HG03342 (cell line): ENCODE results near the gene TNFRSF21.
"Not testable (repeated sequence)": the region's sequence is repeated elsewhere in the genome, so short reads cannot be mapped to it uniquely, and the experiment has no call there.

Source experiments
- ATAC-seq: cut with Tn5 transposase; IDR thresholded peaks from one replicate; pipeline ENCODE4 v1.9.1; 2021; ENCODE audit warnings: mild to moderate bottlenecking, moderate library complexity; ENCODE audit not compliant: unreplicated experiment

The TNFRSF21 gene

GRCh38 chr6:47323321-47323720 lies 13.6 kb upstream of the TNFRSF21 start:
- ATAC-seq: no peak

- no peak for ATAC-seq
These were observed 11.9 kb upstream of the TNFRSF21 start for GRCh38 chr6:47321577-47321976.

- ATAC-seq: no peak
These were observed 10.2 kb upstream of the TNFRSF21 start for GRCh38 chr6:47319867-47320266.

GRCh38 chr6:47319382-47319781 lies 9.7 kb upstream of the TNFRSF21 start:
- ATAC-seq: no peak

- ATAC-seq: no peak
These were observed 8.7 kb upstream of the TNFRSF21 start for GRCh38 chr6:47318236-47318989.

GRCh38 chr6:47315181-47315580 lies 5.5 kb upstream of the TNFRSF21 start:
- ATAC-seq: not testable (repeated sequence)

GRCh38 chr6:47310131-47310480 lies 401 bp upstream of the TNFRSF21 start:
- no peak for ATAC-seq

- peak; percentile 9 for ATAC-seq
These were observed 984 bp downstream of the TNFRSF21 start for GRCh38 chr6:47308552-47309290.

- ATAC-seq: no peak
These were observed 1.5 kb downstream of the TNFRSF21 start for GRCh38 chr6:47308198-47308517.

- no peak for ATAC-seq
These were observed 2.1 kb downstream of the TNFRSF21 start for GRCh38 chr6:47307362-47308197.

GRCh38 chr6:47306887-47307286 lies 2.8 kb downstream of the TNFRSF21 start:
- ATAC-seq: no peak

GRCh38 chr6:47303861-47304260 lies 5.8 kb downstream of the TNFRSF21 start:
- ATAC-seq: no peak

- no peak for ATAC-seq
These were observed 6.4 kb downstream of the TNFRSF21 start for GRCh38 chr6:47303342-47303741.

- ATAC-seq: no peak
These were observed 7.7 kb downstream of the TNFRSF21 start for GRCh38 chr6:47302043-47302442.

GRCh38 chr6:47301441-47301840 lies 8.3 kb downstream of the TNFRSF21 start:
- no peak for ATAC-seq

- ATAC-seq: no peak
These were observed 9.3 kb downstream of the TNFRSF21 start for GRCh38 chr6:47300417-47300816.

GRCh38 chr6:47299965-47300364 lies 9.7 kb downstream of the TNFRSF21 start:
- no peak for ATAC-seq

GRCh38 chr6:47298475-47298874 lies 11.2 kb downstream of the TNFRSF21 start:
- no peak for ATAC-seq

- ATAC-seq: no peak
These were observed 14.7 kb downstream of the TNFRSF21 start for GRCh38 chr6:47294990-47295389.

GRCh38 chr6:47292944-47293343 lies 16.8 kb downstream of the TNFRSF21 start:
- ATAC-seq: no peak

GRCh38 chr6:47292027-47292426 lies 17.7 kb downstream of the TNFRSF21 start:
- ATAC-seq: no peak
